ENCODE measurements around the gene FAF1.

DNA sequence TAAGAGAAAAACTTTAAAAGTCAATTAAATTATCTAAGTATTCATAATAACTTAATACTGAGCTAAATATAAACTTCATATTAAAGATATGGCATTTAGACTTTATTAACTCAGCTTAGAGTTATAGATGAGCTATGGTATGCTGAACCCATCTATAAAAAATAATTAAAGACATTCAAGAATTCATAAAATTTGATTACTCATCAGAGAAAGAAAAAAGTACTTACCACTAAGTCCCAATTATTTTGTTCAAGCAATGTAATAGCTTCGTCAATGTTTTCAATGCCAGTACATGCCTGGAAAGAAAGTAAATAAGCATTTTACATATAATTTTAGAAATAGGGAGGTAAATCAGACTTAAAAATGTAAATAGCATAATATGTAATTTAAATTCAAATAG is 102.4 kb downstream of the FAF1 start:
- TF ChIP-seq CREB1 (IDR thresholded peaks at IDR 0.05; ENCODE audit: low read depth) (no peak), CEBPB (IDR thresholded peaks at IDR 0.05) (no peak), NFIC (IDR thresholded peaks at IDR 0.05) (no peak), EP300 (IDR thresholded peaks at IDR 0.05; ENCODE audit: borderline replicate concordance) (no peak), RAD21 (IDR thresholded peaks at IDR 0.05; ENCODE audit: low read depth) (no peak), TCF12 (IDR thresholded peaks at IDR 0.05; ENCODE audit: low read depth) (no peak), TEAD4 (IDR thresholded peaks at IDR 0.05) (no peak), TAF1 (IDR thresholded peaks at IDR 0.05; ENCODE audit: low read depth) (no peak)
- TF ChIP-seq, protein P1, sequence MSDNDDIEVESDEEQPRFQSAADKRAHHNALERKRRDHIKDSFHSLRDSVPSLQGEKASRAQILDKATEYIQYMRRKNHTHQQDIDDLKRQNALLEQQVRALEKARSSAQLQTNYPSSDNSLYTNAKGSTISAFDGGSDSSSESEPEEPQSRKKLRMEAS (IDR thresholded peaks at IDR 0.05), result no peak
- TF ChIP-seq, protein P2, sequence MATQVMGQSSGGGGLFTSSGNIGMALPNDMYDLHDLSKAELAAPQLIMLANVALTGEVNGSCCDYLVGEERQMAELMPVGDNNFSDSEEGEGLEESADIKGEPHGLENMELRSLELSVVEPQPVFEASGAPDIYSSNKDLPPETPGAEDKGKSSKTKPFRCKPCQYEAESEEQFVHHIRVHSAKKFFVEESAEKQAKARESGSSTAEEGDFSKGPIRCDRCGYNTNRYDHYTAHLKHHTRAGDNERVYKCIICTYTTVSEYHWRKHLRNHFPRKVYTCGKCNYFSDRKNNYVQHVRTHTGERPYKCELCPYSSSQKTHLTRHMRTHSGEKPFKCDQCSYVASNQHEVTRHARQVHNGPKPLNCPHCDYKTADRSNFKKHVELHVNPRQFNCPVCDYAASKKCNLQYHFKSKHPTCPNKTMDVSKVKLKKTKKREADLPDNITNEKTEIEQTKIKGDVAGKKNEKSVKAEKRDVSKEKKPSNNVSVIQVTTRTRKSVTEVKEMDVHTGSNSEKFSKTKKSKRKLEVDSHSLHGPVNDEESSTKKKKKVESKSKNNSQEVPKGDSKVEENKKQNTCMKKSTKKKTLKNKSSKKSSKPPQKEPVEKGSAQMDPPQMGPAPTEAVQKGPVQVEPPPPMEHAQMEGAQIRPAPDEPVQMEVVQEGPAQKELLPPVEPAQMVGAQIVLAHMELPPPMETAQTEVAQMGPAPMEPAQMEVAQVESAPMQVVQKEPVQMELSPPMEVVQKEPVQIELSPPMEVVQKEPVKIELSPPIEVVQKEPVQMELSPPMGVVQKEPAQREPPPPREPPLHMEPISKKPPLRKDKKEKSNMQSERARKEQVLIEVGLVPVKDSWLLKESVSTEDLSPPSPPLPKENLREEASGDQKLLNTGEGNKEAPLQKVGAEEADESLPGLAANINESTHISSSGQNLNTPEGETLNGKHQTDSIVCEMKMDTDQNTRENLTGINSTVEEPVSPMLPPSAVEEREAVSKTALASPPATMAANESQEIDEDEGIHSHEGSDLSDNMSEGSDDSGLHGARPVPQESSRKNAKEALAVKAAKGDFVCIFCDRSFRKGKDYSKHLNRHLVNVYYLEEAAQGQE (IDR thresholded peaks at IDR 0.05; ENCODE audit: low read depth), result no peak
- TF ChIP-seq, protein P3, sequence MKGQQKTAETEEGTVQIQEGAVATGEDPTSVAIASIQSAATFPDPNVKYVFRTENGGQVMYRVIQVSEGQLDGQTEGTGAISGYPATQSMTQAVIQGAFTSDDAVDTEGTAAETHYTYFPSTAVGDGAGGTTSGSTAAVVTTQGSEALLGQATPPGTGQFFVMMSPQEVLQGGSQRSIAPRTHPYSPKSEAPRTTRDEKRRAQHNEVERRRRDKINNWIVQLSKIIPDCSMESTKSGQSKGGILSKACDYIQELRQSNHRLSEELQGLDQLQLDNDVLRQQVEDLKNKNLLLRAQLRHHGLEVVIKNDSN (IDR thresholded peaks at IDR 0.05), result no peak
